Esophagus muscularis mucosa (tissue), 3 donors: ENCODE data around the gene STRBP.

ENCODE experiments used
- POLR2A ChIP-seq: fragments of 450-650 bp; IDR thresholded peaks from one replicate; pipeline ENCODE4 v1.6.1; 2017; ENCODE audit warnings: antibody characterized with exemption, moderate library complexity, mild to moderate bottlenecking, low read depth
- TF ChIP-seq, protein P1 (sequence below), 3 experiments: fragments of 200-600 bp in 2 of 3; fragments of 450-650 bp in 1 of 3; sonication (generic) in 2 of 3; IDR thresholded peaks; one replicate each; pipeline ENCODE4 v1.5.1; 2017 to 2019; ENCODE audit warnings: antibody characterized with exemption in 3 of 3, mild to moderate bottlenecking in 2 of 3, moderate library complexity in 1 of 3

DNA sequence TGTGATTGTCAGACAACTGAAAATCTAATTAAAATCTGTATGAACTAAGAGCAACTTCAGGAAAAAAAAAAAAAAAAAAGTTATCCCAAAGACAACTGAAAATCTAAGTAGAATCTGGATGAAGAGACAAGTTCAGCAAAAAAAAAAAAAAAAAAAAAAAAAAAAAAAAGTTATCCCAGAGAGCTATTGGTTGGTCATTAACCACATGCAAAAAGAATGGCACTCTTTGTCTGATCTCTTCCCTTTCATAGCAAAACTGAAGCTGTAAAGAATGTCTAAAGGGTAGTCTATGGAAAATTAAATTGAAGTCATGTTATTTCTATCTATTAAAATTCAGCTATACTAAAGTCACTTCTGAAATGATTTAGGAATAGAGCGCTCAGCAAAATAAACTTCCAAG is 32.9 kb downstream of the STRBP start:
- TF ChIP-seq, protein P1, sequence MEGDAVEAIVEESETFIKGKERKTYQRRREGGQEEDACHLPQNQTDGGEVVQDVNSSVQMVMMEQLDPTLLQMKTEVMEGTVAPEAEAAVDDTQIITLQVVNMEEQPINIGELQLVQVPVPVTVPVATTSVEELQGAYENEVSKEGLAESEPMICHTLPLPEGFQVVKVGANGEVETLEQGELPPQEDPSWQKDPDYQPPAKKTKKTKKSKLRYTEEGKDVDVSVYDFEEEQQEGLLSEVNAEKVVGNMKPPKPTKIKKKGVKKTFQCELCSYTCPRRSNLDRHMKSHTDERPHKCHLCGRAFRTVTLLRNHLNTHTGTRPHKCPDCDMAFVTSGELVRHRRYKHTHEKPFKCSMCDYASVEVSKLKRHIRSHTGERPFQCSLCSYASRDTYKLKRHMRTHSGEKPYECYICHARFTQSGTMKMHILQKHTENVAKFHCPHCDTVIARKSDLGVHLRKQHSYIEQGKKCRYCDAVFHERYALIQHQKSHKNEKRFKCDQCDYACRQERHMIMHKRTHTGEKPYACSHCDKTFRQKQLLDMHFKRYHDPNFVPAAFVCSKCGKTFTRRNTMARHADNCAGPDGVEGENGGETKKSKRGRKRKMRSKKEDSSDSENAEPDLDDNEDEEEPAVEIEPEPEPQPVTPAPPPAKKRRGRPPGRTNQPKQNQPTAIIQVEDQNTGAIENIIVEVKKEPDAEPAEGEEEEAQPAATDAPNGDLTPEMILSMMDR (IDR thresholded peaks at IDR 0.05) = no peak
- TF ChIP-seq POLR2A = no peak
